Measurements from ENCODE around the gene SCN11A.

DNA sequence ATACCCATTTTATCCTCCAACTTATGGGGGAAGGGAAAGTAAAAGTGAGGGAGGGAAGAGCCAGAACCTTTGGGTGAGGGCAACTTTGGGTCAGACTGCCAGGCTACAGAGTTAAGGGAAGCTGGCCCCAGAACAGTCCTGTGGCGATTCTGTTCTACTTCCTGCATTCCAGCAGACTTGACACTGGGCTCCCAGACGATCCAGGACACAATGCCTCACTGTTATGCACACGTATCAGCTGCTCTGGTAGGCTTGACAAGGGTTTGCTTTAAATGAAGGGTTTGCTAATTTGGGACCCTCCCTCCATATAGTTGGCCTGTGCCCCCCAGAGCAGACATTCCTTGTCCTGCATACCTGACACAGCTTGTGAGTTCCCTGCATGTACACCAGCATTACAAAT, 45.0 kb upstream of the SCN11A start:
- TF ChIP-seq, protein P1, sequence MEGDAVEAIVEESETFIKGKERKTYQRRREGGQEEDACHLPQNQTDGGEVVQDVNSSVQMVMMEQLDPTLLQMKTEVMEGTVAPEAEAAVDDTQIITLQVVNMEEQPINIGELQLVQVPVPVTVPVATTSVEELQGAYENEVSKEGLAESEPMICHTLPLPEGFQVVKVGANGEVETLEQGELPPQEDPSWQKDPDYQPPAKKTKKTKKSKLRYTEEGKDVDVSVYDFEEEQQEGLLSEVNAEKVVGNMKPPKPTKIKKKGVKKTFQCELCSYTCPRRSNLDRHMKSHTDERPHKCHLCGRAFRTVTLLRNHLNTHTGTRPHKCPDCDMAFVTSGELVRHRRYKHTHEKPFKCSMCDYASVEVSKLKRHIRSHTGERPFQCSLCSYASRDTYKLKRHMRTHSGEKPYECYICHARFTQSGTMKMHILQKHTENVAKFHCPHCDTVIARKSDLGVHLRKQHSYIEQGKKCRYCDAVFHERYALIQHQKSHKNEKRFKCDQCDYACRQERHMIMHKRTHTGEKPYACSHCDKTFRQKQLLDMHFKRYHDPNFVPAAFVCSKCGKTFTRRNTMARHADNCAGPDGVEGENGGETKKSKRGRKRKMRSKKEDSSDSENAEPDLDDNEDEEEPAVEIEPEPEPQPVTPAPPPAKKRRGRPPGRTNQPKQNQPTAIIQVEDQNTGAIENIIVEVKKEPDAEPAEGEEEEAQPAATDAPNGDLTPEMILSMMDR (conservative IDR thresholded peaks at IDR 0.05; ENCODE audit: low read length), result no peak
- no peak for TF ChIP-seq EZH2phosphoT487 (IDR thresholded peaks at IDR 0.05; ENCODE audit: borderline replicate concordance, low read depth, low read length)
